Ovary (tissue), 3 donors: ENCODE data around the gene LEKR1.

Experiments
- POLR2A ChIP-seq: fragments of 450-650 bp; IDR thresholded peaks from one replicate; pipeline ENCODE4 v1.6.1; 2017; ENCODE audit warnings: antibody characterized with exemption, mild to moderate bottlenecking, moderate library complexity
- TF ChIP-seq, protein P1 (sequence below), 3 donors: fragments of 450-650 bp in 2 of 3; fragments of 200-600 bp in 1 of 3; IDR thresholded peaks; one replicate each; pipeline versions ENCODE4 v1.5.1 to v1.8.0; 2016 to 2022; ENCODE audit warnings: antibody characterized with exemption in 3 of 3, mild to moderate bottlenecking in 1 of 3
- donor health status: DM: no; HTN: no; CAD: no.

DNA sequence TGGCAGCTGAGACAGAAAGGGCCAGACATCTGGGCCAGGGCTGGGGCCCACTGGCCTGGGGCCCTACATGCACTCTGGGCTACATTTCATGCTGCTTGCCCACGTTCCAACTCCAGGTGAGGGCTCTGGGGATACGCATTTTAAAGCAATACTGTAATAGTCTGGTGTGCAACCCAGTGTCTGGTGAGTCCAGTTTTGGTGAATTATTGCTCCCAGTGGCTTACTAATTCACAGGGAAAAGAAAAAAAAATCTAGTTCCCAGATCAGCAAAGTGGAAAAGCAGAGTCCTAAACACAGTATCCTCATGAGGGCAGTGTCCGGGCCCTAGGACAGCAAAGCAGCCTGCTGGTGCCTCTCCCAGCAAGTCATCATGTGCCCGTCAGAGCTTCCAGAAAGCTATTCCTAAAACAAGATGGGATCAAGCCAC is 251.4 kb downstream of the LEKR1 start:
- TF ChIP-seq, protein P1, sequence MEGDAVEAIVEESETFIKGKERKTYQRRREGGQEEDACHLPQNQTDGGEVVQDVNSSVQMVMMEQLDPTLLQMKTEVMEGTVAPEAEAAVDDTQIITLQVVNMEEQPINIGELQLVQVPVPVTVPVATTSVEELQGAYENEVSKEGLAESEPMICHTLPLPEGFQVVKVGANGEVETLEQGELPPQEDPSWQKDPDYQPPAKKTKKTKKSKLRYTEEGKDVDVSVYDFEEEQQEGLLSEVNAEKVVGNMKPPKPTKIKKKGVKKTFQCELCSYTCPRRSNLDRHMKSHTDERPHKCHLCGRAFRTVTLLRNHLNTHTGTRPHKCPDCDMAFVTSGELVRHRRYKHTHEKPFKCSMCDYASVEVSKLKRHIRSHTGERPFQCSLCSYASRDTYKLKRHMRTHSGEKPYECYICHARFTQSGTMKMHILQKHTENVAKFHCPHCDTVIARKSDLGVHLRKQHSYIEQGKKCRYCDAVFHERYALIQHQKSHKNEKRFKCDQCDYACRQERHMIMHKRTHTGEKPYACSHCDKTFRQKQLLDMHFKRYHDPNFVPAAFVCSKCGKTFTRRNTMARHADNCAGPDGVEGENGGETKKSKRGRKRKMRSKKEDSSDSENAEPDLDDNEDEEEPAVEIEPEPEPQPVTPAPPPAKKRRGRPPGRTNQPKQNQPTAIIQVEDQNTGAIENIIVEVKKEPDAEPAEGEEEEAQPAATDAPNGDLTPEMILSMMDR (IDR thresholded peaks at IDR 0.05) = no peak
- TF ChIP-seq POLR2A = no peak
